NCI-H1417 (cell line): Measurements from ENCODE around the gene RGS6.

Experiments used
- DNase-seq, 3 experiments: peaks; one replicate each; lab custom pipeline; 2025; lab: John Stamatoyannopoulos, UW

Gene RGS6

DNA sequence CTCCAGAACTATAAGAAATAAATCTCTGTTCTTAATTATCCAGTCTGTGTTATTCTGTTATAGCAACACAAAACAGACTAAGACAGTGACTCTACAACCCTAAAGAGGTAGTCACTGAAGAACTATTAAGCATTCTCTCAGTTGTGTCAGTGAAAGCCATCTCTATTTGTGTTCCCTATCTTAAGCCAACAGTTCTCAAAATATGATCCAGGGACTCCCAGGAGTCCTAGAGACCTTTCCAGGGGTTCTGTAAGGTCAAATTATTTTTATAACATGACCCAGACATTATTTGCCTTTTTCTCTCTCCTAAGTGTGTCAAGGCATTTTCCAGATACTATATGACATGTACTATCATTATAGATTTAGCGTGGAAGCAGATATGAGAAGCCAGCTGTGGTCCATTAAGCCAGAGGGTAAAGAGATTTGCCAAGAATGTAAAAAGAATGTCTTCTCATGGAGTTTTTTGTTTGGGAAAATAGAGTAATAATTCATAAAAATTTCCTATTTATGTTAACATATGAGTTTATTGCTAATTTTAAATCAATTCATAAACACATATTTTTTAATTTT lies 315.8 kb downstream of the RGS6 start:
- no peak for DNase-seq

GRCh38 chr14:72253503-72253902 lies 321.3 kb downstream of the RGS6 start:
- DNase-seq: no peak

- DNase-seq: no peak
Measured at GRCh38 chr14:72254202-72254936, 322.1 kb downstream of the RGS6 start.

GRCh38 chr14:72254937-72255472 lies 322.8 kb downstream of the RGS6 start:
- no peak for DNase-seq

DNA sequence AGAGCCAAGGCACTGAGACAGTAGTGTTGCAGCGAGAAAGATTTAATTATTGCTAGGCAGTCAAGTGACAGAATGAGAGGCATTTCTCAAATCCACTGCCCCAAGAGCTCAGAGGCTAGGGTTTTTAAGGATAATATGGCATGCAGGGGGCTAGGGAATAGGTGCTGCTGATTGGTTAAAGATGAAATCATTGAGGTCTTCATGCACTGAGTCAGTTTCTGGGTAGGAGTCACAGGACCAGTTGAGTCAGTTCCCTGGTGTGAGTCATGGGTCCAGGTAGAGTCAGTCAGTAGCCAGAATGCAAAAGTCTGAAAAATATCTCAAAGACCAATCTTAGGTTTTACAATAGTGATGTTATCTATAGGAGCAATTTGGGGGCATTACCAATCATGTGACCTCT lies 323.8 kb downstream of the RGS6 start:
- no peak for DNase-seq

- DNase-seq: no peak
Measured at GRCh38 chr14:72261068-72261467, 328.8 kb downstream of the RGS6 start.

- no peak for DNase-seq
Measured at GRCh38 chr14:72262771-72263170, 330.5 kb downstream of the RGS6 start.

DNA sequence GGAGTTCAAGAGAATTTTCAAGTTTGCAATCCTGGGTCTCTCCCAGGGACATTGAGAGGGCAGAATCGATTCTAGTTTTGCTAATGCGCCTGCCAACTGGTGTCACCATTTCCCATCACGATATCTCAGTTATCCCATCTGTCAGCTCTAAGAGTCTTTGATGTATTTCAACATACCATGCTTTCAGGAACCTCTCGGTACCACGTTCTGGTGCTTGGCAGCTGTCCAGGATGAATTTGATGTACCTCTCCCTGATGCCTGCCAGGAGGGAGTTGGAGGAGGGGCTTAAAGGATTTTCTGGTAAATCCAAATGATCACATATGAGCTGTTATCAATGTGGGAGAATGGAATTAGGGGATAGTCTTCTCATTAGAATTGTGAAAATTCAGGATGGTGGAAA lies 332.5 kb downstream of the RGS6 start:
- peak in 1 of 3 experiments; percentile 21 for DNase-seq

GRCh38 chr14:72270147-72270727 lies 338.0 kb downstream of the RGS6 start:
- no peak for DNase-seq

DNA sequence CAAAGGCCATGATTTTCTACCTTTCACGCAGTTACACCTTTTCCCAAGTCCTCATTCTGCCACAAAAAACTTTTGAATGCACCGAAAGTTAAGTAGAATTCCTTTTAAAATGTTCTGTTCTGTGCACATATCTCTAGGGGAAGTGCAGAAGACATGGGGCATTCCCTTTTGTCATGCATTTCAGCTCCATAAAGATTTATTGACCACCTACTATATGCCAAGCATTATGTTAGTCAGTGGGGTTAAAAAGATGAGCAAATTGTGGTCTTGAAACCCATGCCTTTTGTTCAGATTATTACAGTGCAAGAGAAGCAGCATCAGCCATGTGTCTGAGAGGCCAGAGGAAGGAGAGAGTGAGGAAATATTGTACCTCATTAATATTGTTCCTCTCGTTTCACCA lies 338.5 kb downstream of the RGS6 start:
- no peak for DNase-seq

GRCh38 chr14:72275242-72275641 lies 343.0 kb downstream of the RGS6 start:
- DNase-seq: no peak

DNA sequence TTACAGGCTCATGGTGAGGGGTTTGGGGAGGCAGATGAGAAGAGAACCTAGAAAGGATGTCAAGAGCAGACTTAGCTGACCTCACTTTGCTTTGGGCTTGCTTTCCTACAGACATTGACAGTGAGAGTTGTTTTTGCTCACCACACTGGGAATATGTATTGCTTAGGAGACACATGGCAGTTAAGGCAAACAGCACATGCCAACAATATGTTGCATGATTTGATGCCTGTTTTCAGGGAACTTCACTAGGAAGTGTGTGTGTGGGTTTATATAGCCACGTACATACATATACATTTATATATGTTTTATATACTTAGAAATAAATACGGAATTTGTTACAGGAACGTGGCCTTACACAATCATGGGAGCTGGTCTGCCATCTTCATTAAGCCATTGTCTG lies 346.1 kb downstream of the RGS6 start:
- no peak for DNase-seq

GRCh38 chr14:72284176-72284575 lies 351.9 kb downstream of the RGS6 start:
- no peak for DNase-seq

- DNase-seq: no peak
Measured at GRCh38 chr14:72290241-72290640, 358.0 kb downstream of the RGS6 start.

DNA sequence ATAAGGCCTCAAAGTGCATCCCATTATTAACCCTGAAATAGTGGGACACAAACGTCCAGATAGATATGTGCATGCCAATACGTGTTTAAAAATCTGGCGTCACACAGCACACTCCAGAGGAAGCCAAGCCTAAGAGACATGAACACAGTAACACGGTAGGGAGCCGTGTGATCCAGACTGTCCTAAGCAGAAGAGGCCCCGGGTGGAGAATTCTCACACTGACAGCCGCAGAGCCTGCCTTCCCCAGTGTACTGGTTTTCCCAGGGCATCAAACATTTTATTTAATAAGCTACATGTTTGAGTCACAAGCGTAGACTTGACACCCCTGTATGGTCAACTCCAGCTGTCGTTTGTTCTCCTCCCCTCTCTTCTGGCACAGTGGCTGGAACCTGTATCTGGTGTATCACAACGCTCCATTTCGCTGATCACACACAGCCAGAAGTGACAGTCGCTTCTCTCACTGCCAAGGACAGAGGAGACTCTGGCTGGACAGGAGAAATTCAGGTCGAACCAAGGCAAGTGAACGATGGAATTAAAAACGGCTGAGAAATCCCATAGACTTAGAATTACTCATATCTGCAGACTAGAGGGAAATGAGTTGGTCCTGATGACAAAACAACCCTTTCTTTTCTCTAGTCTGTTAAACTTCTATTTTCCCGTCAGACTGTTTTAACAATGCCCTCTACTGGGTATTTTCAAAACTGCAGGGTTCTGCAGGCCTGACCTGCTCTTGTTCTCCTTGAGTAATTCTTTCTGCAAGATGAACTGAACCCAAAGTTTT lies 359.9 kb downstream of the RGS6 start:
- peak; percentile 32 to 73 (median 72) for DNase-seq

GRCh38 chr14:72292689-72293024 lies 360.4 kb downstream of the RGS6 start:
- DNase-seq: no peak

GRCh38 chr14:72301352-72301751 lies 369.1 kb downstream of the RGS6 start:
- no peak for DNase-seq

DNA sequence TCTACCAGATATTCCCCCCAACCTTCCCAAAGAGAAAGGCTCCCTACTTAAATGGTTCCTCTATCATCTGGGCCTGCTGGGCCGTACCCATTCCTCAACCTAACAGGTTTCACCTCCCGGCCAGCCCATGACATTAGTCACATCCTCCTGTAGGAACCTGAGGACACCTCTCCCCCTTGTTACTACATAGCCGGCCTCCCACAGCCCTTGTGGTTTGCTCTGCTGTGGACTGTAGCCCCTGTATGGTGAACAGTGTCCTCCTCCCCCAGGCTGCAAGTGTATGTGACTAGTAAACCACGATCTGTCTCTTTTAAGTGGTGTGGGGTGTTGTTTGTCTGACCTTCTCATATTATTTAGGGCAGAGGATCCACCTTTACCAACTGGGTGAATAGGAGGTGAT lies 371.7 kb downstream of the RGS6 start:
- DNase-seq: no peak

- no peak for DNase-seq
Measured at GRCh38 chr14:72305561-72305960, 373.3 kb downstream of the RGS6 start.

GRCh38 chr14:72308967-72309485 lies 376.8 kb downstream of the RGS6 start:
- peak in 1 of 3 experiments; percentile 56 for DNase-seq

DNA sequence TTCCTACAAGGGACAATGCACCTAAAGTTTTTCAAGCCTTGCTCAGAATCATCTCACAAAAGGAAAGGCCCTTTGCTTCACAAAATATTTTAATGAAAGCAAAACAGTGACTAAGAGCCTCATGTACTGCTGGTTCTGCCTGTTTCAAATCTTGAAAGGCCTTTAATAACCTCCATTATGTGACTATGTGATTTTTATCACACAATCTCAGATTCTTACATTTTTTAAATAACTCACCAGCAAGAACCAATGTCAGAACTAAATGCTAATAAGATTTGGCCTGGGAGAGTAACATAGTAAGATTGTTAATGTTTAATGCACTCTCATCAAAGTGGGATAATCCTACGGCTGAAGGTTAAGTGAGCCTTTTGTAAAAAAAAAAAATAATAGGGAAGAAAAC lies 378.9 kb downstream of the RGS6 start:
- DNase-seq: no peak

DNA sequence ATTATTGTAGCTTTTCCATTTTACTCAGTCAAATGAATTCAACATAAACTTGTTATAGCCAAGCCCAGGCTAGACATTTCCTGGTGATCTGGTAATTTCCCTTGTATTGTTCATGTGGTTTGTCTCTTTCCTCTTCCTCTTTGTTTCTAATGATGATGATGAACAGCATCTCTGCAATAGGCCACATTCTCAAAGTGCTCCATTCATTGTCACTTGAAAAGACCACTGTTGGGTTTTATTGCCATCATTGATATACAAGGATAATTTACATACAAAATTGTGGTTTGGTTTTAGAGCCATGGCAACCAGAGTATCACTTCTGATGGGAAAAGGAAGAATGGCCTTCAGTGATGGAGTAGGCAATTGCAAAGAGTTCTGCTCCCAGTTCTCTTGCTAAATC lies 379.3 kb downstream of the RGS6 start:
- DNase-seq: no peak
